GM19328 (cell line): ENCODE measurements around the gene SMIM14.
"Not testable (repeated sequence)": the region's sequence is repeated elsewhere in the genome, so short reads cannot be mapped to it uniquely, and the experiment has no call there.

Source experiments
- ATAC-seq: cut with Tn5 transposase; IDR thresholded peaks from one replicate; pipeline ENCODE4 v1.9.1; 2021; ENCODE audit warnings: mild to moderate bottlenecking, moderate library complexity; ENCODE audit not compliant: unreplicated experiment

Gene SMIM14

GRCh38 chr4:39606747-39607146, 31.9 kb downstream of the SMIM14 start:
- ATAC-seq: no peak

GRCh38 chr4:39597695-39598381, 40.8 kb downstream of the SMIM14 start:
- no peak for ATAC-seq

- ATAC-seq: no peak
Observed at GRCh38 chr4:39596971-39597370, 41.7 kb downstream of the SMIM14 start.

- no peak for ATAC-seq
Observed at GRCh38 chr4:39591290-39591689, 47.4 kb downstream of the SMIM14 start.

GRCh38 chr4:39587881-39588280, 50.8 kb downstream of the SMIM14 start:
- ATAC-seq: no peak

GRCh38 chr4:39574946-39575345, 63.7 kb downstream of the SMIM14 start:
- ATAC-seq: no peak

GRCh38 chr4:39571504-39571903, 67.2 kb downstream of the SMIM14 start:
- no peak for ATAC-seq

GRCh38 chr4:39571054-39571453, 67.6 kb downstream of the SMIM14 start:
- no peak for ATAC-seq

- no peak for ATAC-seq
Observed at GRCh38 chr4:39569209-39569608, 69.5 kb downstream of the SMIM14 start.

GRCh38 chr4:39568805-39569204, 69.9 kb downstream of the SMIM14 start:
- ATAC-seq: no peak

GRCh38 chr4:39565878-39566600, 72.6 kb downstream of the SMIM14 start:
- no peak for ATAC-seq

- ATAC-seq: no peak
Observed at GRCh38 chr4:39563346-39563847, 75.3 kb downstream of the SMIM14 start.

- ATAC-seq: no peak
Observed at GRCh38 chr4:39562792-39563191, 75.9 kb downstream of the SMIM14 start.

GRCh38 chr4:39559626-39560025, 79.0 kb downstream of the SMIM14 start:
- no peak for ATAC-seq

GRCh38 chr4:39555472-39555871, 83.2 kb downstream of the SMIM14 start:
- ATAC-seq: no peak

- no peak for ATAC-seq
Observed at GRCh38 chr4:39548425-39549067, 90.1 kb downstream of the SMIM14 start.

- ATAC-seq: no peak
Observed at GRCh38 chr4:39544580-39545315, 93.9 kb downstream of the SMIM14 start.

GRCh38 chr4:39544080-39544479, 94.6 kb downstream of the SMIM14 start:
- not testable (repeated sequence) for ATAC-seq

- ATAC-seq: no peak
Observed at GRCh38 chr4:39543034-39543433, 95.6 kb downstream of the SMIM14 start.

- ATAC-seq: no peak
Observed at GRCh38 chr4:39542611-39543012, 96.1 kb downstream of the SMIM14 start.

GRCh38 chr4:39541987-39542610, 96.6 kb downstream of the SMIM14 start:
- no peak for ATAC-seq
